Subcutaneous adipose tissue (tissue), 4 donors: Measurements from ENCODE around the gene PARK7. TPM values are rescaled to one million over a fixed set of nuclear protein-coding genes. Genes with fewer than 3 reads are reported as not detected.

Experiments used
- CTCF ChIP-seq: fragments of 450-650 bp; IDR thresholded peaks from one replicate; pipeline ENCODE4 v1.5.1; 2016; ENCODE audit warnings: low read depth, mild to moderate bottlenecking, control low read depth, antibody characterized with exemption, moderate library complexity
- small RNA-seq: library from RNA; depleted of rRNA; stranded (forward); fragments of <200 nt; gene quantifications from one replicate; pipeline ENCODE3, GENCODE V24; 2016
- total RNA-seq, 4 donors: library from RNA; depleted of rRNA; stranded (reverse); fragments of >200 nt; gene quantifications; one replicate each; pipeline ENCODE4 v1.1.0, GENCODE V29; 2016

Gene PARK7
- total RNA-seq, 4 donors from 2014 or later, result 195 to 251 (median 215) TPM

- TF ChIP-seq CTCF, result no peak
These were observed 69.8 kb downstream of the PARK7 start for GRCh38 chr1:8031176-8031785.

GRCh38 chr1:8032366-8032910 is 70.9 kb downstream of the PARK7 start:
- no peak for TF ChIP-seq CTCF

- no peak for TF ChIP-seq CTCF
These were observed 71.8 kb downstream of the PARK7 start for GRCh38 chr1:8033322-8033721.

Small RNA genes lying within 50 kb of the gene (small RNA-seq; reads per million reads assigned to genes)
- 0.49 reads per million for gene RF00019

Other genes with a start within 250 kb of the PARK7 start
- gene VAMP3, start 190.4 kb upstream of the PARK7 start, total RNA-seq, result 100 to 1,000 TPM; 150 to 205 (median 163) TPM
- gene PER3, start 177.4 kb upstream of the PARK7 start, total RNA-seq, result 10 to 100 TPM; 11.9 to 39.2 (median 24.4) TPM
- 1 to 10 TPM in 1 of 4 donors, under 1 TPM in 1, not detected in 2; 0.34 to 3.1 TPM for gene UTS2, start 108.6 kb upstream of the PARK7 start, total RNA-seq
- gene TNFRSF9, start 20.9 kb upstream of the PARK7 start, total RNA-seq, result under 1 TPM in 1 of 4 donors, not detected in 3; 0.34 TPM
- gene ERRFI1, start 64.6 kb downstream of the PARK7 start, total RNA-seq, result 100 to 1,000 TPM; 184 to 310 (median 254) TPM